GM18861 (cell line): Measurements from ENCODE around the gene SIL1.
"Not testable (repeated sequence)": the region's sequence is repeated elsewhere in the genome, so short reads cannot be mapped to it uniquely, and the experiment has no call there.

Source experiments
- ATAC-seq: cut with Tn5 transposase; IDR thresholded peaks from one replicate; pipeline ENCODE4 v1.9.1; 2021; ENCODE audit not compliant: unreplicated experiment

SIL1 gene

GRCh38 chr5:139177809-139178588, 20.2 kb downstream of the SIL1 start:
- ATAC-seq, result no peak

GRCh38 chr5:139177281-139177680, 20.9 kb downstream of the SIL1 start:
- ATAC-seq, result not testable (repeated sequence)

DNA sequence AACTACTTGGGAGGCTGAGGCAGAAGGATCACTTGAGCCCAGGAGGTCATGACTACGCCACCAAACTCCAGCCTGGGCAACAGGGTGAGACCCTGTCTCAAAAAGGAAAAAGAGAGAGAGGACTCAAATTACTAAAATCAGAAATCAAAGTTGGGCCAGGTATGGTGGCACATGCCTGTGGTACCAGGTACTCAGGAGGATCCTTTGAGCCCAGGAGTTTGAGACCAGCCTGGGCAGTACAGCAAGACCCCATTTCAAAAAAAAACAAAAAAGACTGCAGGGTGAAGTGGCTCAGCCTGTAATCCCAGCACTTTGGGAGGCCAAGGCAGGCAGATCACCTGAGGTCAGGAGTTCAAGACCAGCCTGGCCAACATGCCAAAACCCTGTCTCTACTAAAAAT, 23.8 kb downstream of the SIL1 start:
- ATAC-seq, result not testable (repeated sequence)

GRCh38 chr5:139171779-139172404, 26.3 kb downstream of the SIL1 start:
- no peak for ATAC-seq

- no peak for ATAC-seq
Observed at GRCh38 chr5:139167952-139168720, 30.0 kb downstream of the SIL1 start.

DNA sequence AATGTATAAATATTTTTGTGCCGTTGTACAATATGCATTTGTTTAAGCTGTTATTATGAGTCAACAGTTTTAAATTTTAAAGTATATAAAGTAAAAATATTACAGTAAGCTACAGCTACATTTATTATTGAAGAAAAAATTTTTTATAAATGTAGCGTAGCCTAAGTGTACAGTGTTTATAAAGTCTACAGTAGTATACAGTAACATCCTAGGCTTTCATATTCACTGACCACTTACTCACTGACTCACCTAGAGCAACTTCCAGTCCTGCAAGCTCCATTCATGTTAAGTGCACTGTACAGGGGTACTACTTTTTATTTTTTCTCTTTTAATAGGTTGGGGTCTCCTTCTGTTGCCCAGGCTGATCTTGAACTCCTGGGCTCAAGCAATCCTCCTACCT, 30.6 kb downstream of the SIL1 start:
- ATAC-seq, result no peak

DNA sequence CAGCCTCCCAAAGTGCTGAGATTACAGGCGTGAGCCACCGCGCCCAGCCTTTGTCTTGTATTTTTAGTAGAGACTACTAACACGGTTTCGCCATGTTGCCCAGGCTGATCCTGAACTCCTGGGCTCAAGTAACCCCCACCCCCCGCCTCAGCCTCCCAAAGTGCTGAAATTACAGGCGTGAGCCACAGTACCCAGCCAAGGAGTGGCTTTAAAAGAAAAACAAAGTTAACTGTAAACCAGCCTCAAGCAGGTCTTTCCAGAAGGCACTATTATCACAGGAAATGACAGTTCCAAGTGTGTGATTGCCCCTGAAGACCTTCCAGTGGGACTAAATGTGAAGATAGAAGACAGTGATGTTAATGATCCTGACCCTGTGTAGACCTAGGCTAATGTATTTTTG, 31.1 kb downstream of the SIL1 start:
- no peak for ATAC-seq

GRCh38 chr5:139164897-139165296, 33.3 kb downstream of the SIL1 start:
- ATAC-seq, result not testable (repeated sequence)

- no peak for ATAC-seq
Observed at GRCh38 chr5:139164020-139164419, 34.1 kb downstream of the SIL1 start.

GRCh38 chr5:139162448-139162847, 35.7 kb downstream of the SIL1 start:
- ATAC-seq, result no peak

DNA sequence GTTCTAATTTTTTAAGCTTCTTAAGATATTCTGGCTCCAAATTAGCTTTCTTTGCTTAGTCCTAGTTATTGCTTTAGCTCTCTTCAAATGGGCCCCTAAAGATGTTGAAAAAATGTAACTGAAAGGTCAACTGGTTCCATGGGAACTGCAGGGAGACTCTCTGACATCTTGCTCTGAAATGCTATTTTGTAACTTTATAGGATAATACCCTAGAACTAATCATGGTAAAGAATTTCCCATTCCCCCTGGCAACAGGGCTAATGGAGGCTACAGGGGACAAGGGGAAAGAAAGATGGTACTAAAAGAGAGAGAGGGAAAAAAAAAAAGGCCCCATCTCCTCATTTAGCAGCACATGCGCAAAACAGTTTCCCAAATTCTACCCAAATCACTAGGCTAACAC, 39.4 kb downstream of the SIL1 start:
- no peak for ATAC-seq

DNA sequence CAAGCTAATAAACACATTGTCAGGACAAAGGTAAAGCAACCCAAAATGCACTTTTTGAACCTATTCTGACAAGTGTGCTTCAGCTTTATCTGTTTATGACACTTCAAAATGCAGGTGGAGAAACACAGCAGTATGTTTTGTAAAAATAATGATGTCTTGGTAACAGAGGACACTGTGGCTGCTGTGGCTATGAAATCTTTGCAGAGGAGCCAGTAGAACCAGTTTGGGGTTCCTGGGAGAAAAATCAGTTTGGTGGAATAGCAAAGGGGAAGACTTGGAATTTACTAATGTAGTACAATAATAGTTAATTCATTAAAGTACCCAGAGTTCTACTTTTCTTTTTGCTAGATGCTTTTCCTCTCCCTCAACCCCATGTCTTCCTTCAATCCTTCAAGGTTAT, 40.6 kb downstream of the SIL1 start:
- no peak for ATAC-seq

DNA sequence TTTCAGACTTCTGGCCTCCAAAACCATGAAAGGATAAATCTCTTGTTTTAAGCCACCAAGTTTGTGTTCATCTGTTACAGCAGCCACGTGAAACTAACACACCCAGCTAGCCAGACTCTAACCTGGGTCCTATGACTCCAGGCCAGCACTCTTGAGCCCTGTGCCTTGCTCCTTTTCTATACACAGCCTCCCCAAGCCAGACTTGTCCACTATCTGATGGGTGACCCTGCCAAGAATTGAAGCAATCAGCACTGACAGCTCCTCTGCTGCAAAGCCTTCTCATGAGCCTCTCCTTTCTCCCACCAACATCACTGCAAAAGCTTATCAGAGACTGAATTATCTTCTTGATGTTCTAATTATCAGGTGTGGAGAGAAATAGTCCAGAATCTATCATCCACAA, 41.4 kb downstream of the SIL1 start:
- no peak for ATAC-seq

DNA sequence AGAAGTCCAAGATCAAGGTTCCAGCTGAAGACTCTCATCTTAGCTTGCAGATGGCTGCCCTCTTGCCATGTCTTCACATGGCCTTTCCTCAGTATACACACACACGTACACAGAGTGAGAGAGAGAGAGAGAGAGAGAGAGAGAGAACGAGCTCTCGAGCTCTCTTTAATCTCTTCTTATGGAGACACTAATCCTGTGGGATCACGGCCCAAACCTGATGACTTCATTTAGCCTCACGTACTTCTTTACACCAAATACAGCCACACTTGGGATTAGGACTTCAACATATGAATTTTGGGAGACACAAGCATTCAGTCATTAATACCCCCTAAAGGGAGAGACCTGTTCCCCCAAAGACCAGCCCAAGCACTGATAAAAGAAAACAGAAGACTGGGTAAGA, 42.8 kb downstream of the SIL1 start:
- no peak for ATAC-seq

DNA sequence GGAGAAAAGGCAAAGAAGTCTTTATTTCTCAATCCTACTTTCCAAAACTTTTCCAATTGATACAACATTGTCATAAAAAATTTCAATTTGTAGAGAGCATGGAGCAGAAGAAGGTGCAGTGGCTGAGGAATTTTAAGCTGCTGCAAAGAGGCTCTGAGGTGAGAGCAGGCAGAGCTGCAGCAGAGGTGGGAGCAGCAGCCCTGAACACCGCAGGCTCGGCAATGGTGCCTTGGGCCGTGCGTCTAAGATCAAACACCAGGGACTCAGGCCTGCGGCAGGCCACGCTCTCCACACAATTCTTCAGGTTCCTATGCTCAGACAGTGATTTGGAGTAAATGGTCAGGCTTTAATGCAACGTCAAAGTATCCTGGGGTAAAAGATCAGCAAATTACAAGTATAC, 46.3 kb downstream of the SIL1 start:
- no peak for ATAC-seq

DNA sequence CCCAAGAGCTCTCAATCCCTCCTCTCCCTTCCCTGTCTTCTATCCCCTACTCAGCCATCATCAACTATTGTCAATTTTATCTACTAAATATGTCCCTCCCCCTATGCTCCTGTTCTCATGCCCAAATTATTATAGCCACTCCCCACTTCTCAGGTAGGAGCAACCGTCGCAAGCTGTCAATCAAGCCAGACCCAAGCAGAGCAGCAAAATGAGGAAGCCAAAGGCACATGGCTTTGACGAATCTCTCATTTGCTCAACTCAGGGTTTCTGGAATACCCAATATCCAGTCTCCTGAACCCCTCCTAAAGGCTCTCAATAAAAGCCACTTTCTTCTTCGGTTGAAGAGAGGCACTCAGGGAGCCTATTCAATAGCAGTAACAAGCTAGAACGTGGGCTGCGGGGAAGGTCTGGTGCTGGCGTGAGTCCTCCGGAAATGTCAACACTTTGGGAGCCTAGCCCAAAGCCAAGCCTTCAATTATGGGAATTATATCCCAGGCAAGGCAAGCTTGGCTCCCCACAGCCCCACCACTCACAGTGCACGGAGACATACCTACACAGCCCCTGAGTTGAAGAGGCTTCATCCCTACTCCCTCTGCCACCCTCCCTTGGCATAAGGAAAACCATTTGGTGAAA, 47.7 kb downstream of the SIL1 start:
- no peak for ATAC-seq

DNA sequence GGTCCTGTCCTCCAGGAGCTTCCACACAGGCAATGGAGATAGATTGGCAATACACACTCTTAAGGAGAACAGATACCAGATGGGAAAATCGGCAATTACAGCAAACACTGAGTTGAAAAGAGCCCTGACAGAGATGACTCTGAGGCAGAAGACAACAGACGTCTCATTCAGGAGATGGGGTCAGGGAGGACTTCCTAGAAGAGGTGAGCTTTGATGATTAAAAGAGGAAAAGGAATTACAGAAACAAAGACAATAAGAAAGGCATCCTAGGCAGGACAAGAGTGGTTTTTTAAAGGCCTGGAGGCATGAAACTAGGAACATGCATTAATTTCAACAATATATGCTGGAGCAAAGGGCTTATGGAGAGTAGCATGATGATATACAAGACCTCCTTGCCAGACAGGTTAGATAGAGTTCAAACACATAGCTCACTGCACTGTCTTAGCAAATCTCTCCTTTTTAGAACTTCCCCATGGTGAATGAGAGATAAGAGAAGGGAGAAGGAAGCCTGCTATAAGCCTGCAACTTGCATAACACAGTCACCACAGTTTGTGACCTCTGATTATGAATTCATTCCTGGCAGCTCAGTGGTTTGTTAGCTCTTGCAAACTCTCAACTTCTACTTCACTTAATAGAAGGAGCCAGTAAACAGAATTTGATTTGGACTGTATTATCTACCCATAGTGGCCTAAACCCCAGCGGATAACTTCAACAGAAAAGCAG, 48.5 kb downstream of the SIL1 start:
- ATAC-seq, result no peak

GRCh38 chr5:139148986-139149385, 49.2 kb downstream of the SIL1 start:
- ATAC-seq, result no peak

DNA sequence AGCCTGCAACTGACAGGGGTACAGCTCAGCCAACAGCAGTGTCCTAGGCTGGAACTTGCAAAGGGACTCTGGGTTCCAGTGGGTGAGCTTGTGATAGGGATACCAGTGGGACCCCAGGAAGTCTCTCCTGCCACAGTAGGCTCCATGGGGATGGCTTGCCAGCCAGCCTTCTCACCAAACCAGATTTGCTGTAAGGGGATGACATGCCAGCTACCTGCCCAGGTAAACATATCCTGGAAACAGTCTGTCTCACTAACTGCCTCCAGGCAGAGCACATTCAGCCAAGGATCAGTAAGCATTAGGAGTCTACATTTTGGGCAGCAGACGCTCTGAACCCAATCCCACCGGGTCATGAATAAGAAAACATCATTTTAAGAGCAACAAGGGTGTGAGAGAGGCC, 49.9 kb downstream of the SIL1 start:
- ATAC-seq, result no peak

DNA sequence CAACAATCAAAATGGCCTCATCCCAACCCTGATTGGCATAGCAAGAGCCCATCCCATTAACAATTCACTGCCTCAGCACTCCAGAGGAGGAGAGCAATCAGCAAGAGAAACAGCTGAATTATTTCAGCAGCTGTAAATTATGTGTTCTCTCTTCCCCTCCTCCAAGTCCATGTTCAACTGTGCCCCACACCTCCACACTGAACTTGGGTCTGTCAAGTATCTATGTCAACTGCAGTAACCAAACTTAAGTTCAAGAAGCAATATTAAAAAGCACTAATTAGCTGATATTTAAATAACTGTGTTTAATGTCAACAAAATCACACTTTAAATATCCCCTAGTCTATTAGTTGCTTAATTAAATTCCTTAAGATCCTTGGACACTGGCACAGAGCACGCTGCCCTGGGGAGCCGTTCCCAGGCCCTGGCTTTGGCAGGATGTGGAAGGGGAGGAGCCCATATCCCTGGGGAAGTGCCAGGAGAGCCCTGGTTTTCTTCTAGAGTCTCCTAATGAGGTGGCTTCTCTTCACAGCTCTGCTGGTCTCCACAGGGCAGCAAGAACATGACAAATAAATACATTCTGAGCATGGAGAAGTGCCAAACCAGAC, 50.6 kb downstream of the SIL1 start:
- no peak for ATAC-seq
